K562 (cell line): ENCODE measurements around the gene EIF3M. TPM values are rescaled to one million over a fixed set of nuclear protein-coding genes. Genes with fewer than 3 reads are reported as not detected.

Source experiments
- BCLAF1 ChIP-seq, 2 experiments: fragments of 450-650 bp in 1 of 2; IDR thresholded peaks; 2 replicates each; pipeline ENCODE4 v1.6.1; 2011 to 2017; ENCODE audit warnings: low read depth in 2 of 2, antibody characterized with exemption in 1 of 2, borderline replicate concordance in 1 of 2, low read length in 1 of 2, mild to moderate bottlenecking in 1 of 2, mixed read lengths in 1 of 2; ENCODE audit not compliant: control insufficient read depth in 1 of 2
- BCOR ChIP-seq: fragments of 450-650 bp; IDR thresholded peaks from 2 replicates; pipeline ENCODE4 v1.6.1; 2016
- BMI1 ChIP-seq: fragments of 150-350 bp; IDR thresholded peaks from 2 replicates; pipeline ENCODE4 v1.6.1; 2014; ENCODE audit warnings: low read length
- BRD4 ChIP-seq: fragments of 200-600 bp; sonication (generic); IDR thresholded peaks from 2 replicates; pipeline ENCODE4 v1.6.1; 2017; ENCODE audit warnings: inconsistent platforms
- CAMTA2 ChIP-seq: fragments of 250-450 bp; sonication (Bioruptor Pico); conservative IDR thresholded peaks from 2 replicates; pipeline ENCODE4 v1.5.1; 2022
- CHD2 ChIP-seq: IDR thresholded peaks from 2 replicates; pipeline ENCODE4 v1.6.1; 2011; ENCODE audit warnings: low read depth, low read length
- ELF4 ChIP-seq: fragments of 450-650 bp; formaldehyde crosslinking; IDR thresholded peaks from 2 replicates; pipeline ENCODE4 v1.4.0; 2022; ENCODE audit warnings: missing genetic modification characterization
- HDAC1 ChIP-seq, 2 experiments: fragments of 450-650 bp; IDR thresholded peaks; 2 replicates each; pipeline ENCODE4 v1.6.1; 2016 to 2017; ENCODE audit warnings: inconsistent platforms in 1 of 2, mild to moderate bottlenecking in 1 of 2, moderate library complexity in 1 of 2
- HNRNPUL1 ChIP-seq: fragments of 200-400 bp; formaldehyde crosslinking; IDR thresholded peaks from 2 replicates; pipeline ENCODE4 v1.6.1; 2017; ENCODE audit warnings: low read length
- HOXB6 ChIP-seq: fragments of 250-450 bp; sonication (Bioruptor Pico); IDR thresholded peaks from 2 replicates; pipeline ENCODE4 v1.5.1; 2022; ENCODE audit warnings: mild to moderate bottlenecking, borderline replicate concordance
- MAFF ChIP-seq: IDR thresholded peaks from 2 replicates; pipeline ENCODE4 v1.6.1; 2012; ENCODE audit warnings: low read length, improper control_type of control experiment
- OTX1 ChIP-seq: fragments of 450-650 bp; formaldehyde crosslinking; IDR thresholded peaks from 2 replicates; pipeline ENCODE4 v1.4.0; 2022; ENCODE audit warnings: mild to moderate bottlenecking
- PPARD ChIP-seq: fragments of 250-450 bp; sonication (Bioruptor Pico); IDR thresholded peaks from 2 replicates; pipeline ENCODE4 v1.8.0; 2022; ENCODE audit warnings: inconsistent platforms, mild to moderate bottlenecking, moderate library complexity
- PURB ChIP-seq: sonication (generic); formaldehyde crosslinking; IDR thresholded peaks from 2 replicates; pipeline ENCODE4 v1.9.0; 2021; ENCODE audit warnings: low read depth, mild to moderate bottlenecking, missing genetic modification reagents
- RAD51 ChIP-seq: fragments of 450-650 bp; IDR thresholded peaks from 2 replicates; pipeline ENCODE4 v1.7.1; 2016; ENCODE audit warnings: low read depth, mild to moderate bottlenecking, borderline replicate concordance
- SAP30 ChIP-seq: fragments of 200-600 bp; sonication (generic); IDR thresholded peaks from 2 replicates; pipeline ENCODE4 v1.6.1; 2012; ENCODE audit warnings: borderline replicate concordance, low read depth, mild to moderate bottlenecking, moderate library complexity, low read length, control low read depth, inconsistent platforms; ENCODE audit not compliant: insufficient read depth, poor library complexity, severe bottlenecking
- TBP ChIP-seq: optimal IDR thresholded peaks from 2 replicates; pipeline ENCODE3; 2011; ENCODE audit warnings: low read depth, low read length, improper control_type of control experiment
- ZNF121 ChIP-seq: sonication (generic); formaldehyde crosslinking; conservative IDR thresholded peaks from 2 replicates; pipeline ENCODE4 v1.8.0; 2022; ENCODE audit warnings: missing genetic modification reagents
- ZNF140 ChIP-seq: fragments of 250-450 bp; sonication (Bioruptor Pico); IDR thresholded peaks from 2 replicates; pipeline ENCODE4 v1.8.0; 2021; ENCODE audit warnings: moderate library complexity, mild to moderate bottlenecking, inconsistent platforms
- ZNF280A ChIP-seq: fragments of 450-650 bp; IDR thresholded peaks from 2 replicates; pipeline ENCODE4 v1.6.1; 2018; ENCODE audit warnings: mild to moderate bottlenecking, low read depth; ENCODE audit not compliant: partially characterized antibody
- ZNF347 ChIP-seq: fragments of 450-650 bp; formaldehyde crosslinking; IDR thresholded peaks from 2 replicates; pipeline ENCODE4 v1.4.0; 2020; ENCODE audit warnings: low read depth, mild to moderate bottlenecking, moderate library complexity
- ZNF444 ChIP-seq: fragments of 250-450 bp; sonication (Bioruptor Pico); IDR thresholded peaks from 2 replicates; pipeline ENCODE4 v1.4.0; 2020; ENCODE audit warnings: mild to moderate bottlenecking, moderate library complexity
- polyA plus RNA-seq, 8 experiments: library from polyadenylated mRNA; depleted of rRNA in 4 of 8; stranded (reverse) in 5 of 8; unstranded in 3 of 8; fragments of >200 nt; fragmentation: Nextera tagmentation in 2 of 8; fragmentation: Illumina TruSeq in 1 of 8; extraction: Ambion mirVana in 2 of 8; extraction: Trizol in 1 of 8; gene quantifications; 2 replicates each; pipeline versions ENCODE4 v1.2.1 to v1.2.3, GENCODE V29; 2011 to 2014; ENCODE audit warnings: inconsistent platforms in 1 of 8, missing spikeins in 1 of 8
- total RNA-seq, 7 experiments: library from RNA; depleted of rRNA in 6 of 7; stranded (reverse); fragments of >200 nt in 6 of 7; fragmentation: Illumina TruSeq in 2 of 7; extraction: Trizol in 2 of 7; gene quantifications; 2 replicates each; pipeline versions ENCODE4 v1.2.1 to v1.2.3, GENCODE V29; 2011 to 2021; ENCODE audit warnings: low replicate concordance in 1 of 7

Gene EIF3M
- total and polyA plus RNA-seq, 9 of the 15 experiments (the other 6 are each of a cell fraction or from before 2014, with no cell fraction given), result 602 to 2,015 (median 1,058) TPM

DNA sequence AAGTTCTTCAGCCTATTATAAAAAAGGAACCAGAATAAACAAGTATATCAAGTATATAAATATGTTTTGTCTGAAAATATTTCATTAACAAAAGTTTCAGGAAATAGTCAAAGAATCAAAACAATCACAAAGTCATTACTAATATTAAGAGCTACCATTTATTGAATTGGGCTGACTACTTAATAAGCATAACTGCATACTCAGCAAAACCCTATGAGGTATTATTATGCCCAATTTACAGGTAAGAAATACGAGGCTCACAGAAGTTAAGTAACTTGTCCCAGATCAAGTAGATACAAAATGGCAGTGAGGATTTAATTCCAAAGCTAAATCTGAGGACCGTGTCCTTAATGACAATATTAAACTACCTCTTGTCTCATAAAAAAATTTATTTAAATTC lies 52.2 kb downstream of the EIF3M start (continued):
- TF ChIP-seq BCLAF1 (IDR thresholded peaks at IDR 0.05; ENCODE audit: borderline replicate concordance in 1 of 2, control insufficient read depth in 1 of 2, low read depth in 2 of 2, low read length in 1 of 2), result no peak
- no peak for TF ChIP-seq ZNF444 (CRISPR knock-in tag)
- no peak for TF ChIP-seq TBP
- no peak for TF ChIP-seq ZNF347
- no peak for TF ChIP-seq ZNF121
- no peak for TF ChIP-seq HDAC1 (IDR thresholded peaks at IDR 0.05)
- no peak for TF ChIP-seq PURB (CRISPR knock-in tag)
- TF ChIP-seq CAMTA2 (CRISPR knock-in tag), result no peak
- no peak for TF ChIP-seq RAD51
- TF ChIP-seq BCOR, result no peak
- no peak for TF ChIP-seq HNRNPUL1
- no peak for TF ChIP-seq SAP30
- no peak for TF ChIP-seq OTX1
- peak; percentile 82 for TF ChIP-seq MAFF
- no peak for TF ChIP-seq CHD2
- no peak for TF ChIP-seq HOXB6 (CRISPR knock-in tag)
- no peak for TF ChIP-seq BMI1
- TF ChIP-seq ZNF280A, result no peak
- no peak for TF ChIP-seq ZNF140
- no peak for TF ChIP-seq PPARD (CRISPR knock-in tag)
- no peak for TF ChIP-seq ELF4 (CRISPR knock-in tag)
- no peak for TF ChIP-seq BRD4
- TF ChIP-seq, all 486 proteins: peak for 5
